Endothelial cell of umbilical vein (primary cell): ENCODE data around the gene SNX30. TPM values are rescaled to one million over a fixed set of nuclear protein-coding genes. Genes with fewer than 3 reads are reported as not detected.

ENCODE experiments used
- BruUV-seq: library from RNA; stranded (reverse); fragments of 400-500 nt; replicated peaks from 2 replicates; lab custom pipeline; 2021; lab: Mats Ljungman, UMichigan
- CTCF ChIA-PET: fragments of 300-600, 350-600 bp; sonication (Branson Sonifier 250); formaldehyde crosslinking; loops from one replicate; lab custom pipeline; 2021; ENCODE audit warnings: antibody characterized with exemption, inconsistent platforms; lab: Charles Lee
- POLR2A ChIA-PET: fragments of 300-600, 350-600 bp; sonication (Branson Sonifier 250); formaldehyde crosslinking; loops from one replicate; lab custom pipeline; 2021; ENCODE audit warnings: antibody characterized with exemption, inconsistent platforms; lab: Charles Lee
- DNase-seq: peaks from one replicate; pipeline ENCODE4 v3.0.0-alpha.2; 2011; ENCODE audit warnings: low read depth, low spot score
- FAIRE-seq: peaks from 2 replicates; lab custom pipeline; 2011; peaks lifted over from hg19 to GRCh38; lab: Jason Lieb, UNC
- H2AFZ ChIP-seq: 2 replicates; pipeline ENCODE4 v1.6.0; 2012; ENCODE audit warnings: low read depth, low read length, control low read depth, inconsistent platforms
- H3K27ac ChIP-seq: 2 replicates; pipeline ENCODE4 v1.5.1; 2011; ENCODE audit warnings: low read depth, mild to moderate bottlenecking, control low read depth, low read length, moderate library complexity; ENCODE audit not compliant: insufficient read depth
- H3K27me3 ChIP-seq, 2 experiments: 2 replicates each; pipeline versions ENCODE4 v1.6.0 to v1.6.1; 2011; ENCODE audit warnings: low read length in 2 of 2, mixed read lengths in 1 of 2; ENCODE audit not compliant: control insufficient read depth in 2 of 2, insufficient read depth in 2 of 2
- H3K36me3 ChIP-seq, 2 experiments: 2 replicates in 1 of 2; 3 replicates in 1 of 2; pipeline ENCODE4 v1.5.1; 2011; ENCODE audit warnings: low read length in 2 of 2, mild to moderate bottlenecking in 1 of 2, moderate library complexity in 1 of 2; ENCODE audit not compliant: control insufficient read depth in 2 of 2, insufficient read depth in 2 of 2; ENCODE audit errors: extremely low read depth in 1 of 2
- H3K4me1 ChIP-seq: 3 replicates; pipeline ENCODE4 v1.5.1; 2011; ENCODE audit warnings: mild to moderate bottlenecking, low read length; ENCODE audit not compliant: control insufficient read depth, insufficient read depth; ENCODE audit errors: extremely low read depth
- H3K4me2 ChIP-seq: 2 replicates; pipeline ENCODE4 v1.6.1; 2011; ENCODE audit warnings: low read length, control low read depth, mixed read lengths; ENCODE audit not compliant: insufficient read depth
- H3K4me3 ChIP-seq, 3 experiments: fragments of 200-600 bp in 1 of 3; sonication (generic), shearing (Covaris generic) in 1 of 3; replicated peaks in 1 of 3; 2 replicates each; pipeline ENCODE4 v1.5.1; 2011 to 2016; ENCODE audit warnings: control low read depth in 3 of 3, low read length in 3 of 3, mild to moderate bottlenecking in 2 of 3, inconsistent platforms in 1 of 3, low read depth in 1 of 3, moderate library complexity in 1 of 3; ENCODE audit not compliant: insufficient read depth in 1 of 3
- H3K79me2 ChIP-seq: 2 replicates; pipeline ENCODE4 v1.6.0; 2012; ENCODE audit warnings: low read length, inconsistent platforms; ENCODE audit not compliant: control insufficient read depth, insufficient read depth
- H3K9ac ChIP-seq: replicated peaks from 2 replicates; pipeline ENCODE3; 2011; ENCODE audit warnings: low read length, control low read depth; ENCODE audit not compliant: insufficient read depth; ENCODE audit errors: extremely low read depth
- H3K9me1 ChIP-seq: replicated peaks from 3 replicates; pipeline ENCODE4 v1.6.0; 2011; ENCODE audit warnings: mild to moderate bottlenecking, low read length; ENCODE audit not compliant: control insufficient read depth, insufficient read depth; ENCODE audit errors: extremely low read depth
- H3K9me3 ChIP-seq: replicated peaks from 2 replicates; pipeline ENCODE4 v1.5.1; 2012; ENCODE audit warnings: low read length, inconsistent platforms; ENCODE audit not compliant: control insufficient read depth, insufficient read depth
- H4K20me1 ChIP-seq: replicated peaks from 2 replicates; pipeline ENCODE3; 2011; ENCODE audit warnings: mild to moderate bottlenecking, low read length; ENCODE audit not compliant: control insufficient read depth, insufficient read depth; ENCODE audit errors: extremely low read depth
- CTCF ChIP-seq, 2 donors: IDR thresholded peaks; 1 replicate in 1 of 2; 2 replicates in 1 of 2; pipeline ENCODE4 v1.5.1; 2011; ENCODE audit warnings: low read length in 2 of 2, mild to moderate bottlenecking in 2 of 2, moderate library complexity in 2 of 2, control low read depth in 1 of 2, inconsistent platforms in 1 of 2, low read depth in 1 of 2; ENCODE audit not compliant: insufficient read depth in 1 of 2; ENCODE audit errors: extremely low read depth in 1 of 2
- EZH2 ChIP-seq: IDR thresholded peaks from 2 replicates; pipeline ENCODE4 v1.6.1; 2012; ENCODE audit warnings: borderline replicate concordance, low read depth, mild to moderate bottlenecking, moderate library complexity, low read length, inconsistent platforms; ENCODE audit not compliant: severe bottlenecking
- FOS ChIP-seq: IDR thresholded peaks from 2 replicates; pipeline ENCODE4 v1.6.1; 2011; ENCODE audit warnings: mild to moderate bottlenecking, low read length, moderate library complexity, borderline replicate concordance; ENCODE audit not compliant: insufficient read depth
- GATA2 ChIP-seq: IDR thresholded peaks from 2 replicates; pipeline ENCODE4 v1.7.0; 2011; ENCODE audit warnings: low read depth, mild to moderate bottlenecking, moderate library complexity, mixed read lengths, low read length; ENCODE audit not compliant: insufficient read length, insufficient read depth
- JUN ChIP-seq: IDR thresholded peaks from 2 replicates; pipeline ENCODE4 v1.6.1; 2011; ENCODE audit warnings: borderline replicate concordance, low read depth; ENCODE audit not compliant: insufficient read length, insufficient read depth
- MAX ChIP-seq: IDR thresholded peaks from 2 replicates; pipeline ENCODE4 v1.6.1; 2011; ENCODE audit not compliant: insufficient read depth, insufficient read length
- MYC ChIP-seq: IDR thresholded peaks from one replicate; pipeline ENCODE4 v1.6.1; 2011; ENCODE audit warnings: mild to moderate bottlenecking, low read depth, low read length
- POLR2A ChIP-seq: IDR thresholded peaks from 2 replicates; pipeline ENCODE4 v1.6.1; 2012; ENCODE audit warnings: low read depth, mild to moderate bottlenecking, control low read depth, low read length
- POLR2AphosphoS5 ChIP-seq: IDR thresholded peaks from 2 replicates; pipeline ENCODE4 v1.6.1; 2012; ENCODE audit warnings: low read depth, mild to moderate bottlenecking, control low read depth, low read length, moderate library complexity; ENCODE audit not compliant: insufficient read depth
- dilution Hi-C: fragments of 300-500 bp; cut with MboI; formaldehyde crosslinking; loops from one replicate; pipeline ENCODE4 v1.15.0; 2019; ENCODE audit warnings: low sequenced_read_pairs; ENCODE audit not compliant: extremely low pct_ligation_motif_present
- intact Hi-C: fragments of 100-400 bp; cut with micrococcal nuclease; formaldehyde crosslinking; loops from one replicate; pipeline ENCODE4 v1.10.0; 2022
- polyA plus RNA-seq, 4 experiments: library from polyadenylated mRNA; depleted of rRNA in 3 of 4; stranded (reverse) in 3 of 4; unstranded in 1 of 4; fragments of >200 nt; gene quantifications; 2 replicates each; pipeline versions ENCODE4 v1.2.1 to v1.2.3, GENCODE V29; 2011 to 2012; ENCODE audit warnings: missing spikeins in 1 of 4
- total RNA-seq: library from RNA; stranded (reverse); gene quantifications from 2 replicates; pipeline ENCODE4 v1.2.3, GENCODE V29; 2021

Gene SNX30
- total and polyA plus RNA-seq, 2 donors (not counting 3 experiments of a cell fraction or from before 2014, with no cell fraction given) = 2.8 to 6.3 TPM

- no peaks in the 10 kb centered on the region for H3K79me2 ChIP-seq
These were observed 37.4 kb downstream of the SNX30 start for GRCh38 chr9:112787978-112788377.

GRCh38 chr9:112789473-112789872 is 38.9 kb downstream of the SNX30 start:
- dilution Hi-C loops = no loop called here
- Histone ChIP-seq H3K9ac (no peak overlapping the region), H3K9me1 (no peaks in the 10 kb centered on the region), H3K4me1 (no peaks in the 10 kb centered on the region), H3K4me2 (no peak overlapping the region), H3K27ac (no peak overlapping the region), H2AFZ (no peak overlapping the region), H3K27me3 (no peaks in the 10 kb centered on the region), H4K20me1 (no peaks in the 10 kb centered on the region), H3K4me3 (no peak overlapping the region), H3K36me3 (no peaks in the 10 kb centered on the region), H3K9me3 (no peaks in the 10 kb centered on the region), H3K79me2 (no peaks in the 10 kb centered on the region)
- TF ChIP-seq POLR2AphosphoS5 (no peak), JUN (no peak), MYC (no peak), MAX (no peak), FOS (no peak), GATA2 (no peak), POLR2A (no peak), EZH2 (no peak), CTCF (IDR thresholded peaks at IDR 0.05; ENCODE audit: extremely low read depth in 1 of 2, insufficient read depth in 1 of 2, low read depth in 1 of 2, low read length in 2 of 2) (no peak)
- CTCF ChIA-PET = interaction anchor here (1.0 kb wide), 1 partner anchor 30 kb away, joined by 3 read pairs; no protein-coding TSS in a partner anchor
- intact Hi-C loops = no loop called here
- no peak for FAIRE-seq
- DNase-seq = no peak
- POLR2A ChIA-PET = no interaction called here
- BruUV-seq = no TSS peak

More at GRCh38 chr9:112787978-112788377, 37.4 kb downstream of the SNX30 start:
- dilution Hi-C loops = no loop called here
- Histone ChIP-seq H3K9ac (no peak overlapping the region), H3K9me1 (no peaks in the 10 kb centered on the region), H3K27me3 (no peaks in the 10 kb centered on the region), H3K9me3 (no peaks in the 10 kb centered on the region), H3K36me3 (no peaks in the 10 kb centered on the region), H3K27ac (no peak overlapping the region), H3K4me1 (no peaks in the 10 kb centered on the region), H4K20me1 (no peaks in the 10 kb centered on the region), H2AFZ (no peak overlapping the region), H3K4me3 (no peak overlapping the region), H3K4me2 (no peak overlapping the region)
- ChIA-PET POLR2A (no interaction called here), CTCF (no interaction called here)
- no TSS peak for BruUV-seq
- DNase-seq = no peak
- no peak for TF ChIP-seq POLR2AphosphoS5
- FAIRE-seq = no peak
- intact Hi-C loops = no loop called here
